GM19324 (cell line): ENCODE results near the gene LAMB2.

Source experiments
- ATAC-seq: cut with Tn5 transposase; IDR thresholded peaks from one replicate; pipeline ENCODE4 v1.9.1; 2021; ENCODE audit warnings: mild to moderate bottlenecking, moderate library complexity; ENCODE audit not compliant: unreplicated experiment, low FRiP score

LAMB2 gene

DNA sequence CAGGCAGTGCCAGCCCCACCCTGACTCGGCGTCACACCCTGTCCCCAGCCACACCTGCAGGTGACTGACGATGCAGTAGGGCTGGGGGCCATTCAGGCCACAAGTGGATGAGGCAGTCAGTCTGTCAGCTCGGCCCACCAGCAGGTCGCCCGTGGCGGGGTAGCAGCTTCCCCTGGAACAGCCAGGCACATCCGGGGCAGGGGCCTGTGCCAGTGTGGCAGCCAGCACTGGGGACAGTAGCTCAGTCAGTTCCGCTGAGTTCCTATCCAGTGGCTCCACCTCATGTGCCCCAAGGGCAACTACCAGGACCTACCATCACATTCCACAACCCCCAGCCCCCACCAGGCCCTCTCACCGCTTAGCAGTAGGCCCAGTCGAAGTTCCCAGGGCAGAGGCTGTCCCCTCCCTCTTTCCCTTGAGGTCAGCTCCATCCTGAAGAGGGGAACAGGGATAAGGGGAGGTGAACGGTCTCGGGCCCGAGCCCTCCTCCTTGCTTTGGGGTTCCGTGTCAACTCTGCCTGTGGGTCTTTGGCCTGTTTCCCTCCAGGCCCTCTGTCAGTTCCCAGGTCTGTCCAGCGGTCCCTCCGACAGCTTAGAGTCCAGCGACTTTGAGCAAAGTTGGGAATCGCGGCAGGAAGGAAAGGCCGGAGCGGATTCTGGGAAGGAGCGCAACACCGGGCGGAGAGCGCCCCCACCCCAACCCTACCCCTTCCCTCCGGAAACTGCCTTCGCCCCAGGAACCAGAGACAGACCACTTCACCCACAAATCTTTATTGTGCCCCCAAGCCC lies at the start of gene LAMB2:
TSS of gene LAMB2 (minus strand) at position 614 of the 789 bp plus-strand sequence. CDS start at position 431, 183 bp downstream.
- ATAC-seq: no peak

DNA sequence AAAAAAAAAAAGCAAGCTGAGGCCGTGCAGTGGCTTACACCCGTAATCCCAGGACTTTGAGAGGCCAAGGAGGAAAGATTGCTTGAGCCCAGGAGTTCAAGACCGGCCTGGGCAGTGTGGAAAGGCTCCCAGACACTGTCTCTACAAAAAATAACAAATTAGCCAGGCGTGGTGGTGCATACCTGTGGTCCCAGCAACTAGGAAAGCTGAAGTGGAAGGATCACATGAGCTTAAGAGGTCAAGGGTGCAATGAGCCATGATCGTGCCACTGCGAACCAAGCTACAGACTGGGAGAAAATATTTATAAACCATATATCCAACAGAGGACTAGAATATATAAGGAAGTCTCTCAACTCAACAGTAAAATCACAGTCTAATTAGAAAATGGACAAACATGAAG lies 48.5 kb upstream of the LAMB2 start:
- ATAC-seq: no peak

DNA sequence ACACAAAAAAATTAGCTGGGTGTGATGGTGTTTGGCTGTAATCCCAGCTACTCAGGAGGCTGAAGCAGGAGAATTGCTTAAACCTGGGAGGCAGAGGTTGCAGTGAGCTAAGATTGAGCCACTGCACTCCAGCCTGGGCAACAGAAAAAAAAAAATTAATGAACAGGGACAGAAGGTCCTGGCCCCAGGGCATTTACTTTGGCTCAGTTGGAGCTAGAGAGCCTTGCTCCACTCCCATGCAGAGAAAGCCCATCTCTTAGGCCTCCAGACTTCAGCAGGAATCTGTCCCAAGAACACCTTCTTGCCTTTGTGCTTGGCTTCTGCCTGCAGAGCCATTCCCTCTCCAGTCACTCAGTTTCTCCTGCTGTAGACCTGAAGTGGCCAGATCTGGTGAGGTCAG lies 47.3 kb upstream of the LAMB2 start:
- ATAC-seq: no peak

DNA sequence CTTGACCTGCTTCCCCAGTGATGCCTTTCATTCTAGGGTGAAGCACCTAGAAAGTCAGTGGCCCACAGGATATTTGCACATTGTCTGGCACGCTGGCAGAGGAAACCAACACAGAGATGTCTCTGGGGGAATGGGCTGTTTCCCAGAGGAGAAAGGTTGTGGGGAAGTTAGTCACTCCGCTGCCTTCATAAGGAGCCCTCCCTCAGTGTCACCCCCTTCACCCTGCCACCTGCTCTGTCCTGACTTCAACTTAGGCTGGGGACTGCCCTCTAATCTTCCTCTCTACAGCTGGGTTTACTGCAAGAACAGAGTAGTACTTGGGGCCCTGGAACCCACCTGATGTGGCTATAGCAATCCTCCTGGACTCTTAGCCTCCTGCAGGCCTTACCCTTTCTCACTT lies 44.2 kb upstream of the LAMB2 start:
- ATAC-seq: no peak

DNA sequence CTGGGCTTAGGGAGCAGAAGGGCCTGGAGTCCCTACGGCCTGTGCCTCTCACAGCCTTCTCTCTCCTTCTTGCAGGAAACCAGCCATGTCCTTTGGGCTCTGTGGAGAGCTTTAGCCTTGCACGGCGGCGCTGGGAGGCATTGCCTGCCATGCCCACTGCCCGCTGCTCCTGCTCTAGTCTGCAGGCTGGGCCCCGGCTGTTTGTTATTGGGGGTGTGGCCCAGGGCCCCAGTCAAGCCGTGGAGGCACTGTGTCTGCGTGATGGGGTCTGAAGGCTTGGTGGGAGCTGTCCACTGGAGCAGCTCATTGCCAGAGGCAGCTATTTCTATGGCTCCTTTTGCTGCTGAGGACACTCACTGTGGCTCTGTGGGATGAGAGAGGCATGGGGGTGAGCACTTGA lies 42.7 kb upstream of the LAMB2 start:
- no peak for ATAC-seq

DNA sequence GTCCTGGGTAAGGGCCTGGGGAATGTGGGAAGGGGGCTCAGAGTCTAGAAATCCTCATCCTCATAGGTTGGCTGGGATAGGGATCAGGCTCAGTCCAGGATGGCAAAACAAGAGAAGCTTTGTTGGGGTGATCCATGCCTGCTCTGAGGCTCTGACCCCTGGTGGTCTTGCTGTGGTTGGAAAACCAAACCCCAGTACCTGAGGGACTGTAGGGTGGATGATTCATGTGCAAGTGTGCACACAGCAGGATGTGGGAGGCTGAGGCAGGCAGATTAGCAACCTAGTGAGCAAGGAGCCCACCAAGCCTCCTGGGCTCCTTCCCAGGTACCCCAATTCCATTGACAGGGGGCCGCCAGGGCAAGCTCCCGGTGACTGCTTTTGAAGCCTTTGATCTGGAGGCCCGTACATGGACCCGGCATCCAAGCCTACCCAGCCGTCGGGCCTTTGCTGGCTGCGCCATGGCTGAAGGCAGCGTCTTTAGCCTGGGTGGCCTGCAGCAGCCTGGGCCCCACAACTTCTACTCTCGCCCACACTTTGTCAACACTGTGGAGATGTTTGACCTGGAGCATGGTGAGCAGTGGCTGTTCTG lies 41.6 kb upstream of the LAMB2 start:
- ATAC-seq: no peak

DNA sequence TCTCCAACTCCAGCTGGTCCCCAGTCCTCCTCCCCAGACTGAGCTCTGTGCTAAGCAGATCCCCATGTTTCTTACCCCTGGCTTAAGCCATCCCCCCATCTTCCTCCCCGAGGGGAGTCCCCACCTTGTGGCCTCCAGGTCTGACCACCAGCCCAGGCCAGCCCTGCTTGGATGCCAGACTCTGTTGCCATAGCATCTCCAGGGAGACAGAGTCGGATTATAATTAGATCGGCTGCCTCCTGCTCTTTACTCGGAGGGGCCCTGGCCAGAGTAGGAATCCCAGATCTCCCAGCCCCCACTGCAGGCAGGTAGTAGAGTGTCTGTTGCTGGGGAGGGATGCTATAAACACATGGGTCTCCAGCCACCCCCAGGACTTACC lies 40.9 kb upstream of the LAMB2 start:
- no peak for ATAC-seq

DNA sequence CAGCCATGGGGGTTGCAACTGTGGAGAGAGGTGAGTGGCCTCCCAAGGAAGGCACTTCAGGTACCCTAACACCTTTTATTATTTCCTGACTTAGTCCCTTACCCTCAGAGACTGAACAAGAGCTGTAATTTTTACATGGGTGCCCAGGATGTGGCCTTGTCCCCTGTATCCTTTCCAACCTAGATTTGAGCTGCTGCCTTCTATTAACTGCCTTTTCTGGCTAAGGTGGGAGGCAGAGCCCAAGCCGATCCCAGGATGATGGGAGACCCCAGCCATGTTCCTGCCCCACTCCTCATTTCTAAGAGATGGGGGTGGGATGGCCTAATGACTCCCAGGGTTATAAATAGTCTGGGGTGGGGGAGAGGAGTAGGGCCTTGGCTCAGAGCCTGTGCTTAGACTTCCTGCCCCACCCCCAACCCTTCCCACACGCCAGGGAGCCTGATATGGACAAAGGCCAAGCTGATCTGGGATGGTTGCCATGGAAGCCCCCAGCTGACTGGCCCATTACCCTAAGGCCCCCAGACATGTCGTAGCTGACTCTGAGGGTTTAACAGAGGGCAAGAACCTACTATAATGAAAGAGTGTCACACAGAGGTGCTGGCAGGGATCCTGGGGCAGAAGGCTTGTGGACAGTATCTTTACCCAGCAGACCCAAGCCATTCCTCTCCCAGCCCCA lies 40.4 kb upstream of the LAMB2 start:
- no peak for ATAC-seq

DNA sequence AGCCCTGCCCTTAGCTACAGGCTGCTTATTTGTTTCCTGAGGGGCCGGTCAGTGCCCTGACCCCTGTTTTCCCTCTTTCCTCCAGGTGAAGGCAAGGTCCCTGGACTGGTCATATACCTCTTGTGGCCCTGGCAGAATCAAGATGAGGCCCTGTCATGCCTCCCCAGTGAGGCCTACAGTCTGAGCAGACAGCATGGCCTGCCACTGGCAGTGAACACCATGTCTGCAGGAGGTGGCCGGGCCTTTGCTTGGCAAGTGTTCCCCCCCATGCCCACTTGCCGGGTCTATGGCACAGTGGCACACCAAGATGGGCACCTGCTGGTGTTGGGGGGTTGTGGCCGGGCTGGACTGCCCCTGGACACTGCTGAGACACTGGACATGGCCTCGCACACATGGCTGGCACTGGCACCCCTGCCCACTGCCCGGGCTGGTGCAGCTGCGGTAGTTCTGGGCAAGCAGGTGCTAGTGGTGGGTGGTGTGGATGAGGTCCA lies 39.7 kb upstream of the LAMB2 start:
- no peak for ATAC-seq

DNA sequence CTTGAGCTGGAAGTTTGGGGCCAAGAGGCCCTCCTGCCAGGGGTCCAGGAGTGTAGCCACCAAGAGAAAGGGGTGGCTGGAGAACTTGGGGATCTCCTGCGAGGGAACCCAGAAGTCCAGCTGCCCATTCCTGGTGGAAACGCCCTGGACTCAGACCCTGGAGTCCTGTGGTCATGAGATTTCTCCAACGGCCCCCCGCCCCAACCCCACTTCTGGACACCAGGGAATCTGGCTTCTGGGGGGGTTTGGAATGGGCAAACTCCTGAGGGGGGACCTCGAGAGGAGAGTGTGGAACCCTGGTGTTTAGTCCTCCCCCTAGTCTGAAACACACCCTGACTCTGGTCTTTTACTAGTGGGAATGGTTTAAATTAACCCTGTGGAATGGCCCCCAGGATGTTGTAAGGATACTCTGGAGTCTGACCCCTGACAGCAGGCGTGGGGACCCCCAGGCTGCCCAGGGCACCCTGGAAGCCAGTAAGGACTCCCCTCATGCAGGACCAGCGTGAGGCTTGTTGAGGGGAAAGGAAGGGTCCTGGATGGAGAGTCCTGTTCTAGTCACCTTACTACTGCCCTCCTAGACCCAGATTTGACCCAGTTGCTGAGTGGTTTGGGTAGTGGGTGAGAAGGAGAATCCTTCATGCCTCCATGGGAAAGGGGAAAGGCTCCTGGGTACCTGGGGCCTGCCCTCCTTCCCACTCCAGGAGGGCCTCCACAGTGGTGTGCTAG lies 39.1 kb upstream of the LAMB2 start:
- ATAC-seq: no peak

DNA sequence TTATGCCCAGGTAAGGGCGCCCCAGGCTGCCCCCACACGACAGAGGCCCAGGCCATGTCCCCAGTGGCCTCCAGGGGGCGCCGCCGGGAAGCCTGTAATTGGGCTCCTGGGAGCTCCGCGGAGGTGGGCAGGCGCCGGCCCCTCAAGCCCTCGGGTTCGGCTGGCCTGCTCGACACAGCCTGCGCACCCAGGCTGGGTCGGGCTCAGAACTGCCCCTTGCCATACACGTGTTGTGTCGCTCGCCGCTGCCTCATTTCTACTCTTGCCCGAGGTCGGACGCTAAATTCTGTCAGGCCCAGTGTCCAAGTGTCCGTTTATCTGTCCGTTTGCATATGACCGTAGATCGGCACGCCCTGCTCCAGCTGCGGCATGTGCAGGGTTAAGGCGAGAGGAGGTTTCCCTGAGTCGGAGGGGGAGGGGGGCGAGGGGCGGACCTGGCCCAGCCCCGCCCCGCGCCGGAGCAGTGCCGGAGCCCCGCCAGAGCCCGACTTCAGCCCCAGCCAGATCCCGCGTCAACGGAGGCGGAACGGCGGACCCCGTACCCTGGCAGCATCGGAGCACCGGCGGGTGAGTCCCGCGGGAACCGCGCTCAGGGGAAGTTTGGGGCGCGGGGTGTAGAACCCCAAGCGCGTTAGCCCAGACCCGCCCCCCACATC lies 38.4 kb upstream of the LAMB2 start, which contains the start of gene KLHDC8B:
TSS of gene KLHDC8B (plus strand) at position 480 of the 656 bp plus-strand sequence. CDS start 1,172 bp downstream, outside the sequence.
- no peak for ATAC-seq

DNA sequence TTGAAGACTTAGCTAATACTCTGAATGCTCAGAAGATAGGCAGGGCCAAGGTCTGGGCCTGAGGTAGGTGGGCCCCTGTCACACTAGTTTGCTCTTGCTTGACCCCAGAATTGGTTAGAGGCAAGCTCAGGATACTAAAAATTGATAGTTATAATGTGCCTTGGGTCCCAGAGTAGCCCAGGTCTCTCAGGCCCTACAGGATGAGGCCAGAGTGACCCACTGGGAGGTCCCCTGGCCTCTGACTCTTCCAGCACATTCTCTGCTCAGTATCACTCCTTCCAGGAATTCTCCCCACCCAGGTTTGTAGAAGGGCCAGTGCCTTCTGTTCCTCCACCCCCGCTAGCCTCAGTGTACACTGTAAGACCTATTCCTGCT lies 37.9 kb upstream of the LAMB2 start:
- no peak for ATAC-seq

DNA sequence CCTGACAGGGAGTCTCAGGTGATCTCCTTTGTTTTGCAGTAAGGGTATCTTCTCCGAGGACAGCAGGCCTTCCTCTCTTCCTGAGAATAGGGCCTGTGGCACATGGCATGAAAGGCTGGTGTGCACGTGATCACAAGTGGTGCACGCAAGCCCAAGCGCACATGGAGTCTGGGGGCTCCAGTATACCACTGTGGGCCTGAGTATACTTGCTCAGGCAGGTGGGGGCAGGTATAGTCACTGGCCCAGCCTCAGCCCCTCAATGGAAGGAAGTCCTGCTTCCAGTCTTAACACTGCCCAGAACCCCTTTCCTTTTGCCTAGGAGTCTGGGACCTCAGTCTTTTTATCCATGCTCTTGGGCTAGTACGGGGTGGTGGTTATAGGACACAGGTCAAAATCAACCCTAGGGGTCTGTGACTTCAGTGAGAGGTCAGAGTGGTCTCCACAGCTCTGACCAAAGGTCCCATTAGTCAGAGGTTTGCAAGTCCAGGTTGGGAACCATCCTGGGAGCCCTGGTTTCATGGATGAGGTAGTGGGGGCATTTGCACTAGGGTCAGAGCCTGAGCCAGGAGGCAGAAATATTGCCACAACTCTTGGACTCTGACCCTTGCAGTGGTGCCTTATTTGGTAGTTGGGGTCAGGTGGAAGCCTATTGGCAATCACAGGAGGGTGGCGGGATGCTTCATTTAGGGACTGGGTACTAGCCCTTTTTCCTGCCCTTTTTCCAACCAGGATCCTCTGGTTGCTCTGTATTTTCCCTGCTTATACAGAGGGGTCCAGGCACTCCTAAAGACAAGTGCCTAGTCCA lies 34.1 kb upstream of the LAMB2 start:
- ATAC-seq: no peak

DNA sequence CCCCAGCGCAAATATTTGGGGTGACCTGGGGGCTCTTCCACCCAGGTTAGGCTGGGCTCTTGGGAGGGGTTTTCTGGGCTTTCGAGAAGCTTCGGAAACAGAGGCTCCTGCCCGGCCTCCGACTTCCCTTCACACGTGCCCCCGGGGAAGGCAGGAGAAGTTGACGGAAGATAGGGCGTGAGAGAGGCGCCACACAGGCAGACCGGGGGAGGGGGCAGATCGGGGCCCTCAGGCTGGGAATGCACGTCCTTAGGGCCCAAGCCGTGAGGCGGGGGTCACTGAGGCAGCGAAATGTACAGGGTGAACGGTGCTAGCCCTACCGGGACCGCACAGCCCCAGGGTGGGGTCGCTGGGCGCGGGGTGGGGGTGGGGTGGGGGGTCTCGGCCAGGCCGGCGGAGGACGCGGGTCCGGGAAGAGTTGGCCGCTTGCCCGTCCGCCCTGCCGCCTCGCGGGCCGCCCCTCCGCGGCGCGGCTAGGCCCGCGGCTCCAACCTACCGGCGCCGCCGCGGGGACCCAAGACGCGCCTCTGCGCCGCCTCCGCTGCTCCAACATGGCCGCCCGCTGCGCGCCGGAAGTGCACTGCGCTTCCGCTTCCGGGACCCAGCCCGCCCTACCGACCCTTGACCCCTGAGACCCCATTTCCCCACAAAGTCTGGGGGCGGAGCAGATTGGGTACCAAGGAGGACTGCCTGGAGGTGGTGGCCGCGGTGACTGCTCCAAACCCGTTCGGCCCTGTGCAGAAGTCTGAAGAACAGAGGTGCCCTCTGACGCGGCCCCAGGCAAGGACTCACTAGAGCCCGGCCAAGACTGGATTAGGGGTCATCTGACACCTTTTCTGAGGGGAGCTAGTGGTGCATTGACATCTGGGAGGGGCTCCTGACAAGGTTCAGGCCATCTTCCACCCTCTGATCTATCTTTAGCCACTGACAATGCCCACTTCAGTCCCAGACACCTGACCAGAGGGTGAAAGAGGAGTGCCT lies 33.2 kb upstream of the LAMB2 start, which contains the start of gene CCDC71:
TSS of gene CCDC71 (minus strand) at position 561 of the 981 bp plus-strand sequence. CDS start 2,123 bp downstream, outside the sequence.
- peak; percentile 57 for ATAC-seq

DNA sequence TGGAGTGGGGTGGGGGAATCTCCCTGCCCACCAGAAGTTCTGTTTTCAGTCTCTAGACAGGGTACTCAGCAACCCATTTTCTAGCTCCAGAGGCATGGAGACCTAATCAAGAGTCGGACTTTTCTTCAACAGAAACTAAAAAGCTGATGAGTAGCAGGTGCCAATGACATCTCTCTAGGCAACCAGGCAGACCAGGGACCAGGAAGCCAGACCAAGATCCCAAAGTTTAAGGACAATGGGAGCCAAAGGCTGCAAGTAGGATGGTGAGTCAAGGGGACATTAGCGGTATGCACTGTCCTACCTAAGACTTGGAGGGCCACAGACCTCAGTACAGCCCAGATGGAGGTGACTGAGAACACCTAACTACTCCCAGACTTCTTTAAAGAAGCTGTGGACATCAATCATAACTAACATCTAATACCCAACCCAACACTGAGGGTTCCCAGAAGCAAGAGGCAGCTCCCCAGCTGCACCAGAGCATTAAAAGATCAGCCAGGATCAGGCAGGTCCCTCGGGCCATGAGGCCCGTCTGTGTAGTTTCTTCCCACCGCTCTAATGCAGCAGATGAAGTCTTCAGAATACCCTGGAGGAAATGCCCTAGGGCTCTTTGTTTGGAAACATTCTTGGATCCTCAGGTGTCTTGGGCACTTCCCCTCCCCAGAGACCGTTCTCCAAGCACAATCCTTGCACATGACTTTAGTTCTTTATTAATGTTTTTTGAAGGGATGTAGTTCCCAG lies 32.3 kb upstream of the LAMB2 start:
- no peak for ATAC-seq

DNA sequence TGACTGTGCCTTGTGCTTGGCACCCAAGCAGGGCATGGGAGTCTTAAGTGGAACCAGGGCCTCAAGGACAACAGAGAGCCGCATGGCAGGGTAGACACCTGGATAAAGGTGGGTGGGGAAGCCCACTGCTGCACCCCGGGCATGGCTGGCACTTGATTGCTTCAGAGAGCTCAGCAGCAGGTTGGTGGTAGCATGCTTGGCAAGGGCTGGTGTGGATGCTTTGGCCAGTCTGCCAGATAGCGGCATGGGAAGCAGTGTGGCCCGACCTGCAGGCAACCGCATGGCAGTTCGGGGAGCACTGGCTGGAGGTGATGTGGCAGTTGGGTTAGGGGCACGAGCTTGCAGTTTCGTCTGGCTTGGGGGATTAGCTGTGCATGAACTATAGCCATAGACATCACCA lies 30.8 kb upstream of the LAMB2 start:
- ATAC-seq: no peak

DNA sequence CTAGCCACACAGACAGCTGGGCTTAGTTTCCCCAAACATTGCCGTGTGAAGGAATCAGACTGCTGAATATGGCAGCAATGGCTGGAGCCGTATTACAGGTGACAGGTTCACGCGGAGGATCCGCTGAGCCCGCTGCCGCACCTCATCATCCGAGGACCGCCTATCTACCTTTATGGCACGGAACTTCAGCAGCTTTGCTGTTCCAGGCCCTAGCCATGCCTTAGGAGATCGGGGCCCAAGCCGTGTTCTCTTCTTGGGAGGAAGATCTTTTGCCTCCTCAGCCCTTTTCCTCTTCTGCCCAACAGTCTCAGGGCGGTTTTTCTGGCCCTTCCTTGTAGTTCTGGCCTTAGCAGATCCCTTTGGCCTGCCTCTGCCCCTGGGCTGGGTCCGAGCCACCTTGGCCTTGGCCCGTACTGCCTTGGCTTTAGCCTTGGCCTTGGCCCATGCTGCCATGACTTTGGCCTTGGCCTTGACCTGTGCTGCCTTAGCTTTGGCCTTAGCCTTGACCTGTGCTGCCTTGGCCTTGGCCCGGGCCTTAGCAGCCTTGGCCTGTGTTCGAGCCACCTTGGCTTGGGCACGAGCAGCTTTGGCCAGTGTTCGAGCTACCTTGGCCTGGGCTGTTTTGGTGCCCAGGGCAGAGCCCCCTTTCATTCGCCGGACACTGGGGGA lies 30.0 kb upstream of the LAMB2 start:
- ATAC-seq: no peak
